Non-pigmented ciliary epithelial cell (primary cell): ENCODE measurements around the gene THAP8.
A peak's percentile ranks its signal among the peaks of the same experiment; 100 is the strongest.

Source experiments
- DNase-seq: peaks from one replicate; pipeline ENCODE4 v3.0.0-alpha.2; 2010; ENCODE audit warnings: low read depth

The THAP8 gene

DNA sequence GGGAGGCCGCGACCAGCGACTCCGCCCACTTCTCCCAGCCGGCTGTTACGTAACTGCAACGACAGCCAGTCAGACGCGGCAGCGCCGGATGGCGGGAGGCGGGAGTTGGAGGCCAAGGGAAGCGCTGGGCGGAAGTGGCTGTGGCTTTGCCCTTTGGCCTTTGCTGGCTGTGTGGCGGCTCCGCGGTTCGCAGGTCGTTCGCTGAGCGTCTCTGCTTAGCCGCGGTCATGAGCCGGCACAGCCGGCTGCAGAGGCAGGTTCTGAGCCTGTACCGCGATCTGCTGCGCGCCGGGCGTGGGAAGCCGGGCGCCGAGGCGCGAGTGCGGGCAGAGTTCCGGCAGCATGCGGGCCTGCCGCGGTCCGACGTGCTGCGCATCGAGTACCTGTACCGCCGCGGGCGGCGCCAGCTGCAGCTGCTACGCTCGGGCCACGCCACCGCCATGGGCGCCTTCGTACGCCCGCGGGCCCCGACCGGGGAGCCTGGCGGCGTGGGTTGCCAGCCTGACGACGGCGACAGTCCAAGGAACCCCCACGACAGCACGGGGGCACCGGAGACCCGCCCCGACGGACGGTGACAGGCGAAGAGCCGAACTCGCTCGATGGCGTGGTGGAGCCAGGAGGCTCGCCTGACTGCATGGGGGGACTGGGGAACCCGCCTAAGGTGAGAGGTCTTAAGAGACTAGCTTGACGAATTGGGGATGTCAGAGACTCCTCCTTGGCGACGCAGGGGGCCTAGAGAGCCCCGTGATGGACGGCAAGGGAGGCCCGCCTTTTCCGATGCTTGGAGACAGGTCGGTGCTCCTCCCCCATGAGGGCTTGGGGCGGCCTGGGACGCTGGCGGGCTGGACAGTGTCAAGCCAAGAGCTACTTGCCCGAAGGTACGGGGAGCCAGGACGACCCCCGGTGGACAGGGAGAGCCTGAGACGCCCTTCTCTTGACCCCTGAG is 58.8 kb downstream of the THAP8 start, which contains the start of gene SDHAF1:
Gene SDHAF1 (plus strand): TSS at position 141 of the 946 bp plus-strand sequence. CDS start 87 bp downstream, at position 228.
- DNase-seq: peak; percentile 36

DNA sequence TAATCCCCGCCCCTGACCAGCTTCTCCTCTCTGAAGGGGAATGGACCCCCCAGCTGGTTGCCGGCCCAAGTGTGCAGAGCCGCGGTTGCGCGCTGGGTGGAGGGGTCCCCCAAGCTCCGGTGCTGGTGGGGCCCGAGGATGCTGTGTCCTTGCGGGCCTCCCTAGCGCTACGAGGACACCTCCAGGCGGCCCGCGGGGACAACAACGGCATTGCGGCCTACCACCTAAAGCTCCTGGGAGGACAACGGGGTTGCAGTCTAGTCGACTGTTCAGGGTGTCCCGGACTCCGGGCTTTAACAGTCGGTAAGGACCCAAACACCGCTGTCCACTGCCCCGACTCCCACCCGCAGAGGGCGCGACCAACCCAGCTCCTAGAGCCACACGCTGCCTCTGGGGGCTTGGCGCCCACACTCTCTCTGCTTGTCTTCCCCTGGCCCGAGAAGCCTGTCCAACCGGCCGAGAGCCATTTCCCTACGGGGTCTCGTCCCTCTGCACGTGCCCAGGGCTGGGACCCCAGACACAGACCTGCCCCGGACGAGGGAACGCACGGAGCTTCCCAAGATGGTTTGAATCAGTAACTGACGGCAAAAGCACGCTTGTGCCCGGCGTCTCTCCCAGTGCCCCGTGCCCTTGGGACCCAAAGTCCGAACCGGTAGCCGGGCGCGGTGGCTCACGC is 60.0 kb downstream of the THAP8 start:
- no peak for DNase-seq

- DNase-seq: no peak
Observed at GRCh38 chr19:35992907-35993765, 60.9 kb downstream of the THAP8 start.

- DNase-seq: no peak
Observed at GRCh38 chr19:35991731-35992450, 62.2 kb downstream of the THAP8 start.

DNA sequence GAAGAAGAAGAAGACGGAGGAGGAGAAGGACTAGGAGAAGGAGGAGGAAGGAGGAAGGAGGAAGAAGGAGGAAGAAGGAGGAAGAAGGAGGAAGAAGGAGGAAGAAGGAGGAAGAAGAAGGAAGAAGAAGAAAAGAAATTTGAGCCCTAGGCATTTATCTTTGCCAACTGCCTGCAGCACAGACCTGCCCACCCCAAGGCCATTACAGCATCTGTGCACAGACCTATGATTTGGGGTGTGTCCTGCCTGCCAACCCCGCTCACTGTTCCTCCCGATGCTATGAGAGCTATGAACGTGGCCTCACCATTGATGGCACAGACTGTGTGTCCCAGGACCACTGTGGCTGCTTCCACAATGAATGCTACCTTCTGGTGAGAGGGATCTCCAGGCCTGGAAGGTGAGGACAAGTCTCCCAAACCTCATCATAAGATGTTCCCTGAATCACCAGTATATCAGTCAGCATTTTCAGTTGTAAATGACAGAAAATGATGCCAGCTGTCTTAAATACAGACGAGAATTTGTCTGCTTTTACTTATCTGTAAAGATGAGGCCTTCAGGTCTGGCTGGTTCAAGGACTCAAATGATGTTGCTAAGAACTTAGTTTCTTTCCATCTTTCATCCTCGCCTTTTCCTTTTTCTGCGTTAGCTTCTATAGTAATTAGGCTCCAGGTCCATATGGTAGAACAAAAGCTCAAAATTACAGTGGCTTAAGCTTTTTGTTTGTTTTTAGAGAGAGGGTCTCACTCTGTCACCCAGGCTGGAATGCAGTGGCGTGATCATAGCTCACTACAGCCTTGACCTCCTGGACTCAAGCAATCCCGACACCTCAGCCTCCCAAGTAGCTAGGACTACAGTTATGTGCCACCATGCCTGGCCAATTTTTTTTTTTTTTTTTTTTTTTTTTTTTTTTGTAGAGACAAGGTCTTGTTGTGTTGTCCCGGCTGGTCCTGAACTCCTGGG is 63.0 kb downstream of the THAP8 start:
- DNase-seq: no peak

GRCh38 chr19:35990156-35990555 is 63.9 kb downstream of the THAP8 start:
- no peak for DNase-seq

GRCh38 chr19:35988824-35989223 is 65.3 kb downstream of the THAP8 start:
- DNase-seq: no peak

DNA sequence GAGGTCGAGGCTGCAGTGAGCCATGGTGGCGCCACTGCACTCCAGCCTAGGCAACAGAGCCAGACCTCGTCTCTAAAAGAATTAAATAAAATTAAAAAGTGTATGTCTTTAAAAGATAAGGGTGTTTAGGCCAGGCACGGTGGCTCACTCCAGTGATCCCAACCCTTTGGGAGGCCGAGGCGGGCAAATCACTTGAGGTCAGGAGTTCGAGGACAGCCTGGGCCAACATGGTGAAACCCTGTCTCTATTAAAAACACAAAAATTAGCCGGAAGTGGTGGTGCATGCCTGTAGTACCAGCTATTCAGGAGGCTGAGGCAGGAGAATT is 66.6 kb downstream of the THAP8 start:
- DNase-seq: no peak

DNA sequence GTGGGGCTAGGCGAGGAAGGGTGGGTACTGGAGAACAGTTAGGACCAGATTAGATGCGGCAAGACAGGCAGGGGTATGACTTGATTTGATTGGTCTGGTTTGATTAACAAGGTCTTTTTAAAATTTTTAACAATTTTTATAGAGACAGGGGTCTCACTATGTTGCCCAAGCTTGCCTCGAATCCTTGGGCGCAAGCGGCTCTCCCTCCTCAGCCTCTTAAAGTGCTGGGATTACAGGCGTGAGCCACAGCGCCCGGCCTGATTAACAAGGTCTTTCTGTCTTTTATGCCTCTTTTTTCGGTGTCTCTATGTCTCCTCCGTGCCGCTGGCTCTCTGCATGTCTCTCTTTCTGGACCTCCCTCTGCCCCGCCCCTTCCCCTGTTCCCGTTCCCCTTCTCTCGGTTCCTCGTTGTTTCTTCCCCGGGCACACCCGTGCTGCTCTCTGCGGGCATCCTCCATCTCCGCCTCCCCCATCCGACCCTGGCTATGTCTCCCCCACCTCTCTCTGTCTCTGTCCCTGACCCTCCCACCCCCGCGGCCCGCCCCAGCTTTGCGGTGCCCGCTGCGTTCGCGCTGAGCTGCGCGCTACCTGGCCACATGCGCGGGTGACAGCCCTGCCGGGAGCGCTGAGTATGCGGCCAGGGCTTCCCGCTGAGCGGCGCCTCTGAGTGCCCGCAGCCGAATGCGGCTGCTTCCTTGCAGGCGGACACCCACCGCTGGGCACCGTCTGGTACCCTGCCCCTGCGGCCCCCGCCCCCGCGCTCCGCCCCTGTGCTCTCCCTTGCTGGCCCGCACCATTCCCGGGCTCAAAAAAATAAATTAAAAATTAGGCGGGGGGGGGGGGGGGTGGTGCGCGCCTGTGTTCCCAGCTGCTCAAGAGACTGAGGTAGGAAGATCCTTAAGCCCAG is 67.2 kb downstream of the THAP8 start:
- DNase-seq: no peak

DNA sequence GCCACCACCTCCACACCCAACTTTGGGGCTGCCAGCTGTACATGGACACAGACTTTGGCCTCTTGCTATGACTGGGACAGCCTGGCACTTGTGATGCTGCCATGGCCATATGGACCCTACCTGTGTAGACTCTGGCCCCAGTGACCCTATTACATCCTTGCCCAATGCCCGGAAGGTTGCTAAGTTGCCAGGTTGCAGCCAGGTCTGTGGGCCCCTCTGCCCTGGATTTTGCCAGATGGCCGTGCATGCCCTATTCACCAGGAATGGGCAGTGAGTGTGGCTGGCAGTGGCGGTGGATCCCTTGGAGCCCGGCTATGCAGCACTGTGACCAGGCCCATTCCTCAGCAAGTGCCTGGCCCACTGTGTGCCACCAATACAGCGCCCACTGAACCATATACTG is 68.0 kb downstream of the THAP8 start:
- DNase-seq: no peak
